HG03520 (cell line): ENCODE data around the gene KLC4.
A peak's percentile ranks its signal among the peaks of the same experiment; 100 is the strongest.

Experiments used
- ATAC-seq: cut with Tn5 transposase; IDR thresholded peaks from one replicate; pipeline ENCODE4 v1.9.1; 2021; ENCODE audit warnings: mild to moderate bottlenecking, moderate library complexity; ENCODE audit not compliant: unreplicated experiment

Gene KLC4

DNA sequence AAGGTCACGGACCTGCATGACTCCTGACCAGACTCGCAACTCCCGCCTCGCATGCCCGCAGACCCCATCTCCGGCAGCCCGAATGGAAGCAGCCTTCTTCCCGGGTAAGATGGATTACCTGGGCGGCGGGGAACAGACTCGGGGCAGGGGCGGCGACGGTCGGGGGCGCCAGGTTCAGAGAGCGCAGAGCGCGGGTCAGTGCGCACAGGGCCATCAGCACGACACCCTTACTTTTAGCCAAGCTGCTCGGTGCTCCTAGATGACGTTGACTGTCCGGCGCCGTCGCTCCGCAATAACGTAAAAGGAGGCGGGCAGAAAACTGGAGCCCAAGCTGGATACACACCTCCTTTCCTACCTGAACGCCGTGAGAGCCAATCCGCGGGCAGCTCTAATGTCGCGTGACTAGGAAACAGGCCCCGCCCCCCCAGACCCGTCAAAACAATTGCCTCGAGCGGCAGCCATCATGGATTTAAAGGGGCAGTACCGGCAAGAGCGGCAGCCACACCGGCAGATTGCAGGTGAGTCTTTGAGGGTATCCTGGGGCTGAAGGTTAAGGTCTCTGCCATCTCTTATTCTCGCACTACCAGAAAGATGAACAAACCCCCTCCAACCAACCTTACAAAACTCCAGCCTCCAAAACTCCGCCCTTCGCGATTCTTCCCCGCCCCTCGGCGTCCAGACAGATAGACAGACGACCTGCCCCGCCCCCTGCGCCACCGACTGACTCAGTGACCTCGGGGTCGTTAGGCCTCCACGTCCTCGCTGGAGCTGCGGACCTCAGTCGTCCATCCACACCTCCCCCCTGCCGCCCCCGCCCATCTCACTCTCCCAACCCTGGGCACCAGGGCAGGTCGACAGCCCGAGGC is at the start of gene KLC4, which contains the start of gene MRPL2:
Gene KLC4, plus strand, starts transcription at position 464 of the 866 bp plus-strand sequence. CDS start 1,705 bp downstream, outside the sequence.
Gene MRPL2, minus strand, starts transcription at position 267 of the 866 bp plus-strand sequence. Its CDS starts 53 bp downstream, at position 214.
- peak; percentile 83 for ATAC-seq

DNA sequence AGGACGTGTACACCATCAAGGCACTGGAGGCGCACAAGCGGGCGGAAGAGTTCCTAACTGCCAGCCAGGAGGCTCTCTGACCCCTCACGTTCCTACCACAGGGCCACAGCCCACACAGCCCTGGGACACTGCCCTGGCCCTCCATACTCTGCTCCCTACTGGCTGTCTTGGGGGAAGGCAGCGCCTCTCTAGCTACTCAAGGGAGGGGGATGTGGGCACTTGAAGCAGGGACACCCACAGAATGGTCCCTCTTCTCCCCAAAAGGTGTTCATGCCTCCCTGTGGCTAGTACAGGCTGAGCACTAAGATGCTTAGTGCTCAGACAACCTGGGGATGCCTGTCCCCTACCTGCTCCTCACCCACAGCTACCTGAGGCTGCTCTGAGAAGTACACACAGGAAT is 48.2 kb upstream of the KLC4 start:
- ATAC-seq = no peak

DNA sequence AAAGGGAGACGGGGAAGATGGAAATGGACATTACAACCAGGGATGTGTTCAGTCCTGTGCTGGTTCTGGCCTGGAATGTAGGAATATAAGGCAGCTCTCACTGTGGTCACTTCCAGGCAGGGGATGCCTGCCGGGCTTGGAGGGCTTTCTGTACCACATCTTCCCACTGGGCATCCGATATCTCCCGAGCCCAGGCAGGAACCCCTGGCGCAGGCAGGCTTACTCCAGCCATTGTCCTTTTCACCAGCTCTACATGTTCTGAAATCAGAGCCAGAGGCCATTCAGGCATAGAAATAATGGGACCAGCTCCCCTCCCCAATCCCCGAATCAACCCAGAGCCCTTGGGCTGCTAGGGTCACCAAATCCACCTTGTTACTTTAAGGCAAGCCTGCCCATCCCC is 47.1 kb upstream of the KLC4 start:
- ATAC-seq = no peak

DNA sequence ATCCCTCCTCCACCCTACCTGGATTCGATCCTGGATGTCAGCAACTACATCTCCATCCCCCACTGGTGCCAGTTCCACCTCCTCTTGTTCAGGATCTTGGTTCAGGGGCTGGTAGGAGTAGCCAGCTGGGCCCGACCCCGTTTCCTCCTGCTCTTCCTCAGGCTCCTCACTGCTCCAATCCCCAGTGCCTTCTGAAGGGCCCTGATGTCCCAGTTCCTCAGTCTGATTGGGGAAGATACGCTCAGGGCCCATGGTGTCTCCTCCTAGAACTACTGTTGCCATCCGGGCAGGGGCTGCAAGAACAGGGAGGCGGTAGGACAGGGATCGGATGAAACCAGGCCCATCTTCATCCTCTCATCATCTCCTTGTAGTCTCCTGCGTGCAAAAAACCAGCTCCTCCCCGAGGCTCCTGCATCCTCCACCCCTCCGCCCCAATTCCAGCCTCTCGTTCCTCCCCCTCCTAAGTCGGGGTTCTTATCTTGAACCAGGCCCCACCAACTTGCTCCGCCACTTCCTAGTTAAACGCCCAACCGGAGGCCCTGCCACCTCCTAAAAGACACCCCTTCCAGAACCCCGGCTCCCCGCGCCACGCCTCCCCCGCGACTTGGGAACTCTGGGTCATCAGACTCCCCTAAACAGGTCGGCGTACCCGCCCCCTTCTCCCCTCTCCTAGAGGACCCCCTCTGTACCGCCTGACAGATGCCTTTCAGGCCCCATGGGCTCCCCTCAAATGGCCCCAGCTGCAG is 46.2 kb upstream of the KLC4 start:
- ATAC-seq = no peak

DNA sequence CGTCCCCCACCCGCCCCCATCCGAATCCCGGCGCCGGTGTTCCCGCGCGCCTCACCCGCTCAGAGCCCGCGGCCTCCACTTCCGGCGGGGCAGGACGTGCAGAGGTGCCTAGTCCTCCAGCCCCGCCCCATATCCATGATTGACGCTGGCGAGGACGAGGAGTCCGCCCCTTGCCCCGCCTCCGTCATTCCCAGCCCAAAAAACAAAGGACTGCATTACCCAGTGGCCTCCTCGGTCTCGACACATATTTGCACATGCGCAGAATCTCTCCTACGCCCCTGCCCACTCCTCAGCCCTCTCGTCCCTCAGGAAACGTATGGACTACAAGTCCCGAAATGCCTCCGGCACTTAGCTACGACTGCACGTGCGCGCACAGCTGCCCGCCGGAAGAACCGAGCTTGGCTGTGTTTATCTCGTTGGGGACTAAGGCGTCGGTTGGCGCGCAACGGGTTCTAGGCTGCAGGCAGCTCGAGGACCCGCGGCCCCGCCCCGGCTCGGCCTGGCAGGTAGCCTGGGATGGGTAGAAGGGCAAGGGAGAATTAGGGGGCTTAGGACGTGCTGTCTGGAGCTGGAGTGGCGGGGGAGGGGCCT is 45.5 kb upstream of the KLC4 start, which contains the start of the genes KLHDC3 and MEA1:
Gene KLHDC3, plus strand, starts transcription at position 407 of the 591 bp plus-strand sequence. CDS start 2,944 bp downstream, outside the sequence.
Gene MEA1, minus strand, starts transcription at position 104 of the 591 bp plus-strand sequence. CDS start 133 bp downstream, outside the sequence.
- peak; percentile 90 for ATAC-seq

DNA sequence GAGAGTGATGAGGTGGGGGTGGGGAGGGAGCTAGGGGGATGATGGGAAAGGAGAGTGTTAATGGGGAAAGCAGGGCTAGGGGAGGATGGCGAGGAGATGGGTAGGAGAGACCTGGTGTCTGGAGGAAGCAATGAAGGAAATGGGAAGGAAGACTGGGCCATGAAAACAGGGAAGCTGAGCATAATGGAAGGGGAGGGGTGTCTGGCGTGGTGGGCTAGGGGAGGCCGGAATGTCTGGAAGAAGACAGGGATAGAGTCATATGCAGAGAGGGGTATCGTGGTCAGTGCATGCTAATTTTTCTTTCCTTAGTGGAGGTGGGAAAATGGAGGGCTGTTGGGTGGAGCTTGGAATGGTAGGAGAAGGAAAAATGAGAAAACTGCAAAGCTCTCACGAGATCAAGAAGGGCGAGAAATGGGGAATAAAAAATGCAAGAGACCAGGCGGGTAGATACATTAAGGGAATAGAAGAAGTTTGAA is 45.0 kb upstream of the KLC4 start:
- no peak for ATAC-seq

DNA sequence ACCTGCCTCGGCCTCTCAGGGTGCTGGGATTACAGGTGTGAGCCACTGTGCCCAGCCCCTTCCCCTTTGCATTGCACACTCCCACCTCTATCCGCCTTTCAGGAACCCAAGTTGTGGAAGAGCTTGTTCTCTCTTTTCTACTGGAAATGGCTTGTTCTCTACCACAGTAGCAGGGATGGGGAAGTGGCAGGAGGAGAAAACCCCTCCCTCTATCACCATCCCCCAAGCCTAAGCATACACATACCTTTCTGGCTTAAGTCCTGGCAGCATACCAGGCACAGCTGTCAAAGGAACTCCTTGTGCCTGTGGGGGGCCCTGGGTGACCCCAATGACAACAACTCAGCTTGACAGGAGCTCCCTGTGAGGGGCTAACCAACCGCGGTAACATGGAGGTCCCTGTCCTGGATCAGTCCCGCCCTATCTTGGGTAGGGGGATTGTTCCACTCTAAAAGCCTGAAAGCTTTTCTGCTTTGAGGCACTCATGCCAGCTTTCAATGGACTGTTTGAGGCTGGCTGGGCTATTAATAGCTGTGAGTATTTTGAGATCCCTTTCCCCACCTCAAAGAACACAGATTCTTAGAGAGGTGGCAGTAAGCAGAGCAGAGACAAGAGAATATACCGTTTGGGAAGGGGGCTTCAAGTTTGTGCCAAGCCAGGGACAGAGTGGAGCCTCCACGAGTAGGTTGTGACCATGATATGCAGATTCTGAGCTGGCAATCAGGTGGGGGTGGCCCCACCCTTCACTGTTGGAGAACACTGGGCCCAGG is 43.1 kb upstream of the KLC4 start:
- ATAC-seq = no peak

DNA sequence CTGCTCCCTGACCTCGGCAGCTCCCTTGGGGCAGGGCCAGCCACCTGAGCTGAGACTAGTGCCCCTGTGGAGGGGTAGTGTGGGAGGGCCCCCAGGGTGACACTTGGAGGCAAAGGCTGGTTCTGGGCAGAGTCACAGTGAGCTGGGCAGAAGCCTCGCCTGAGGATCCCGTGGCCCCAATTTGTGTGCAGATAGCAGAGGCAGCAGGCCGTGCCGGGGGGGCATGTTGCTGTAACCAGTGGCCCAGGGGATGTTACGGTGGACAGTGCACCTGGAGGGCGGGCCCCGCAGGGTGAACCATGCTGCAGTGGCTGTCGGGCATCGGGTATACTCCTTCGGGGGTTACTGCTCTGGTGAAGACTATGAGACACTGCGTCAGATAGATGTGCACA is 42.5 kb upstream of the KLC4 start:
- no peak for ATAC-seq

DNA sequence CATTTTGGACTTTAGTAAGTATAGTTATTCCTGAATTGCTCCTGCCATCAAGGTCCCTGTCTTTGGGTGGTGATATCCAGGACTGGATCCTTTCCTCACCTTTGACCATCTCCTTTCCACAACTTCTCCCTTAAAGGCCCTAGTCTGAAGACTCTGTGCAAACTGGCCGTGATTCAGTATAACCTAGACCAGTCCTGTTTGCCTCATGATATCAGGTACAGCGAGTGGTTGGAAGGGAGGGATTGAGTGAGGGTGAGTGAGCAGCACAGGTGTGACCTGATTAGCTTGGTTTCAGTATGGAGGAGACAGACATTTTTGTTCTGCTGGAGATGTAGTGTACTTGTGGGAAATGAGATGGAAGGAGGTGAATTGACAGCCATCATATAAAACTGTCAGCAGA is 40.3 kb upstream of the KLC4 start:
- ATAC-seq = no peak

DNA sequence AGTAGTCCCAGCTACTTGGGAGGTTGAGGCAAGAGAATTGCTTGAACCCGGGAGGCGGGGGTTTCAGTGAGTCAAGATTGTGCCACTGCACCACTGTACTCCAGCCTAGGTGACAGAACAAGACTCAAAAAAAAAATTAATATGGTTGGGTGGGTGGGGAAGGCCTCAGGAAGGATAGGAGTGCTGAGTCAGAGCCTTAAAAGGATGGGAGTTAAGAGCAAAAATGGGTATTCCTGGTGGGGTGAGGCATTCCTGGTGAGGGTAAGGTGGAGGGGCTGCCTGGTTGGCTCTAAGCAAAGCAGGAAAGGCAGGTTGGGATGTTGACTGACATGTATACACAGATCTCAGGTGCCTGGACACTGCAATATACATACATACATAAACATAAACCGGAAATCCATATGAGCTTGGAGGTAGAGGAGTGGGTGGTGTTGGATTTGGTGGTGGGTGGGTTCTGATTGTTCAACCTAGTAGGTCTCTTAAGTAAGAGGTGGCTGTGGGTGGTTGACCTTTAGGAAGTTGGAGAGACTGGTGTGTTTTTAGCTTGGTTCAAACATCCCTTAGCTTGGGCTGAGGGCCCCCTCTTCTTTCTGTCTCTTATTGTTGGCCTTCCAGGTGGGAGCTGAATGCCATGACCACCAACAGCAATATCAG is 39.3 kb upstream of the KLC4 start:
- no peak for ATAC-seq

DNA sequence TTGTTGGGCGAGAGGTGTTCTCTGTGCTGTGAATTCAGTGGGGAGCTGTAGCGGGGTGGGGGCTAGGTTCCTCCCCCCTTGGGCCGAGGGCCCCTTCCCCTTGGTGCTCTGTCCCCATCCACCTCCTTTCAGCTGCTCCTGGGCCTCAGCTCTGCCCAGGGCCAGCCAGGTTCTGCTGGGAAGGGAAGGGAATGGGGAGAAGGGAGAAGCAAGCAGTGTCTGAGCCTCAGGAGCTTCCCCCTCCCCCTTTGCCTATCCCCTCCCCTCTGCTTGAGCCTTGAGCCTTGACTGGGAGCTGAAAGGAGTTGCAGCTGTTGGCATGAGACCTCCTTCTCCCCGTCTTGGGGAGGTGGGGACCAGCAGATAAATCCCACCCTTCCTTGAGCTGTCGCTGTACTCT is 38.6 kb upstream of the KLC4 start:
- no peak for ATAC-seq

DNA sequence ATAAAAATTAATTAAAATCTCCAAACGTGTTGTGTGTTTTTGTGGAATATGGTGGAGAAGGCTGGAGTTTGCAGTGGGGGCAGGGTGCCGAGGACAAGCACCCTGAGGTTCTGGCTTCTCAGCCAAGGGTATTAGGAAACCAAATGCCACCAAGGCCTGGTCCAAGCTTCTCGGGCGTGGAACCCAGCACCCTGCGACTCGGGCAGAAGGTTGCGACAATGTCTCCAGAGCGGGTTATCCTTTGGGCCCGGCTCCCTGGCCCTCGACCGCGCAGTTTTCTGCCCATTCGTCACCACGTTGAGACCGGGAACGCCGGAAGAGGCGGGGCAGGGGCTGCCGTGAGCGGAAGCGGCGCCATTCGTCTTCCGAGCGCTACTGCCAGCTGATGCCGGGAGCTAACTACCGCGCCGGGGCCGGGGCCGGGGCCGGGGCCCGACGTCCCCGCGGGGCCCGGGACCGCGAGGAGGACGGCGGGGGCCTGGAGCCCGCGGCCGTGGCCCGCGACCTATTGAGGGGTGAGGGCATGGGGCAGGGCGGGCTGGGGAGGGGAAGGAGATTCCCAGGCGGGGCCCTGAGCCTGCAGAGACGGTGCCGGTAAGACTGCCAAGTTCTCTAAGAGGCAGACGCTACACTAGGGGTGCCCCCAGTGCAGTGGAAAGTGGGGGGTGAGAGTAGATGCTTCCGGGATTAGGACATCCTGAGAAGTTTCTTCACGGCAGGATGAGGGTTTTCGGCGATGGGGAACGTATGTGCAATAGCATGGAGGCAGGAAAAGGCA is 38.0 kb upstream of the KLC4 start, which contains the start of gene RRP36:
Gene RRP36, plus strand, starts transcription at position 354 of the 778 bp plus-strand sequence. Its CDS starts 32 bp downstream, at position 386.
- ATAC-seq = peak; percentile 63

DNA sequence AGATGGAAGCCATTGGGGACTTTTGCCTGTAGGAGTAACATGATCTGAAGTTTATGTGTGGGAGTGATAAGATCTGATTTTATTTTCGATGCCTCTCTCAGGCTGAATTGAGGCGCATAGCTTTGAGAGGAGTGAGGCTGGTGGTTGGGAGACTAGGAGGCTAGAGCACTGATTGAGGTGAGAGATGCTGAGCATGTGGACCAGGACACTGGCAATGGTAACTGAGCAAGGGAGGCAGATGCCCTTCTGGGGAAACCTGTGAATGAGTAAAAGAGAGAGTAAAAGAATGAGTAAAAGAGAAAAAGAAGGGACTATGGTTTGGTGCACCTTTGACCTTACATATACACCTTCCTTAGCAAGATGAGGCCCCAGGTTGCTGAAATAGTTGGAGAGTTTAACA is 35.0 kb upstream of the KLC4 start:
- no peak for ATAC-seq

DNA sequence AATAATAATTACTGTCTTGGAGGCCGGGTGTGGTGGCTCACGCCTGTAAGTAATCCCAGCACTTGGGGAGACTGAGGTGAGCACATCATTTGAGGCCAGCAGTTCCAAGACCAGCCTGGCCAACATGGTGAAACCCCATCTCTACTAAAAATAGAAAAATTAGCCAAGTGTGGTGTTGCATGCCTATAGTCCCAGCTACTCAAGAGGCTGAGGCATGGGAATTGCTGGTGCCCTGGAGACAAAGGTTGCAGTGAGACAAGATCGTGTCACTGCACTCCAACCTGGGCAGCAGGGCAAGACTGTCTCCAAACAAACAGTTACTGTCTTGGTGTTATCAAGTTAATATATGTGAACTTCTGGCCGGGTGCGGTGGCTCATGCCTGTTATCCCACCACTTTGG is 33.1 kb upstream of the KLC4 start:
- ATAC-seq = no peak

DNA sequence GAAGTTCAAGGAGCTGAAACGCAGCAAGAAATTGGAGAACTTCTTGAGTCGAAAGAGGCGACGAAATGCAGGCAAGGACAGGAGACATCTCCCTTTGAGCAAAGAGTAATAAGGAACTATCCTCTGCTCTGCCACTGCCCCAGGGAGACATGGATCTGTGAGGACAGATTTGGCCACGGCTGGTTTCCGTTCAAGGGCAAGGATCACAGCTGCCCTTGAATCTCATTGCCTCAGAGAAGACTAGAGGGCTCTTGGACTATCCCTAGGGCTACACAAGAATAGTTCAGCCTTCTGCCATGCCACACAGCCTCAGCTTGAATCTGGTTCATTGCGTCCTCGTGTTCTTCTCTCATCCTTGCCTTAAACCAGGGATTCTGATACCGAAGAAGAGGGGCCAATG is 30.3 kb upstream of the KLC4 start:
- ATAC-seq = no peak

DNA sequence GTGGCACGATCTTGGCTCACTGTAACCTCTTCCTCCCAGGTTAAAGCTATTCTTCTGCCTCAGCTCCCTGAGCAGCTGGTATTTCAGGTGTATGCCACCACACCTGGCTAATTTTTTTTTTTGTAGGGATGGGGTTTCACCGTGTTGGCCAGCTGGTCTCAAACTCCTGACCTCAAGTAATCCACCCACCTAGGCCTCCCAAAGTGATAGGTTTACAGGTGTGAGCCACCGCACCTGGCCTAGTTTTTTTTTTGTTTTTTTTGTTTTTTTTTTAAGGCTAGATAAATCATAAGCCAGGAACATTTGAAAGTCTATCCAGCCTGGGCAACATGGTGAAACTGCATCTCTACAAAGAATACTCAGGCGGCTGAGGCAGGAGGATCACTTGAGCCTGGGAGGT is 27.1 kb upstream of the KLC4 start:
- no peak for ATAC-seq

DNA sequence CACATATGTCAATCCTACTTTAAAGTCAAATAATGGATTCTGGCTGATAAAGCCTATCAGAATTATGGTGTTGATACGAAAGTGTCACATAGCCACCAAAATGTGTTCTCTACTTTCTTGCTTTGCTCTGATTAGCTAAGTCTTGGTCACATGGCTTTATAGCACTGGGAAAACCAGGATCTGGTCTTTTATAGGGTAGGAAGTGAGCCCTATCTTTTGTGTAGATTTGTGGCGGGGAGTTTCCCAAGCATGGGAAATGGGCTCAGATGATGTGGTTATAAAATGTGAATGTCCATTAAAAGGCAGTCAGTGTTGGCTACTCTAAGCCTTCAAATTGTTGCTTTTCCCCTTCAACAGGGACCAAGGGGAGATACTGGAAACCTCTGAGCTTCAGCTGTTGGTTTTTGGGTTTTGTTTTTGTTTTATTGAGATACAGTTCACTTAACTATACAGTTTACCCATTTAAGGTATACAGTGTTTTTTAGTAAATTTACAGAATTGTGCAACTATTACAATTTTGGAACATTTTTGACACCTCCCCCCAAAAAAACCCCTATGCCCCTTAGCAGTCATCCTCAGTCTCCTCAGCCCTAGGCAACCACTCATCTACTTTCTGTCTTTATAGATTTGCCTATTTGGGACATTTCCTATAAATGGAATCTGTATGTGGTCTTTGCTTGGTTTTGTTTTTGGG is 25.8 kb upstream of the KLC4 start:
- ATAC-seq = no peak

DNA sequence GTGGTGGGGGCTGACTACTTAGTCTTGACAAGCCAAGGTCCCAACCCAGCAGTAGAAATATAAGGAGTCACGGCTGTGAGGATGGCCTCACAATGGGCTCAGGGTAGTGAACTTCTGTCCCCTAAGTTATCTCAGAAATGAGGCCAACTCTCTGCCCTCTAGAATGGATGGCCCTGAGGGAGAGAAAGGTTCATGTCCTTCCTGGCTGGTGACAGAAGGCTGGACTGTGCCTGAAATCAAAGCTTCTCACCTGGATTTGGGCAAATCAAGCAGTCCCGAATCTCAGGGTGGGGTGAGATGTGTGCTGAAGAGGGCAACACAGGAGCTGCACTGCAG is 25.3 kb upstream of the KLC4 start:
- ATAC-seq = no peak
